ES-I3 (cell line): ENCODE measurements around the gene PEX19.

Source experiments
- H3K36me3 ChIP-seq: 2 replicates; pipeline ENCODE4 v1.6.1; 2013; ENCODE audit warnings: mild to moderate bottlenecking, low read length, control low read depth, moderate library complexity; ENCODE audit not compliant: insufficient read depth
- H3K4me1 ChIP-seq: 2 replicates; pipeline ENCODE4 v1.6.1; 2013; ENCODE audit warnings: mild to moderate bottlenecking, control low read depth, low read length; ENCODE audit not compliant: insufficient read depth
- H3K9ac ChIP-seq: 2 replicates; pipeline ENCODE4 v1.6.1; 2013; ENCODE audit warnings: low read depth, mild to moderate bottlenecking, low read length, moderate library complexity
- H3K9me3 ChIP-seq: 2 replicates; pipeline ENCODE4 v1.6.1; 2013; ENCODE audit warnings: mild to moderate bottlenecking, low read length, moderate library complexity; ENCODE audit not compliant: control insufficient read depth, insufficient read depth

Gene PEX19, protein sequence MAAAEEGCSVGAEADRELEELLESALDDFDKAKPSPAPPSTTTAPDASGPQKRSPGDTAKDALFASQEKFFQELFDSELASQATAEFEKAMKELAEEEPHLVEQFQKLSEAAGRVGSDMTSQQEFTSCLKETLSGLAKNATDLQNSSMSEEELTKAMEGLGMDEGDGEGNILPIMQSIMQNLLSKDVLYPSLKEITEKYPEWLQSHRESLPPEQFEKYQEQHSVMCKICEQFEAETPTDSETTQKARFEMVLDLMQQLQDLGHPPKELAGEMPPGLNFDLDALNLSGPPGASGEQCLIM

DNA sequence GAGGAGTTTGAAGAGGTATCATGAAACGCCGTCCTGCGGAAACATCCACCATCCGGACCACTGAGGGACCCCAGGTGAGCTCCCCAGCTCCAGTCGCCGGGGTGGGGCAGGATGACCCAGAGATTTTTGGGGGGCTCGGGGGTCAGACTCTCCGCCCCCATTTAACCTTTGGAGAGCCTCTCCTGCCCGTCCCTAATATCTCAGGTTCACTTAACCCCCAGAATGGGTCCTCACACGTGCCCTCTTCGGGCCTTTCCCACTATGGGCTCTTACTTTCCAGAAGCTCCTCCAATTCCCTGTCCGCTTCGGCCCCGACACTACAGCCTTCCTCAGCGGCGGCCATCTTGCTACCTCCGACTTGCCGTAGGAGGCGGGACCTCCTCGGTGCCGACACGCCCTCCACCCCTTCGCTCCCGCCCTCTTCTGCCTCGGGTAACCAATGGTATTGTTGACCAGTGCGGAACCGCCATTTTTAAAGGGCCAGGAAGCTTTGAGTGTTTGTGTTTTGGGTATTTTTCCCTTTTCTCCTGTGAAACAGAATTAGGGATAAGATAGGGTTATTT is at the start of gene PEX19:
Gene PEX19, minus strand, starts transcription at position 352 of the 563 bp plus-strand sequence. Its CDS starts 9 bp downstream, at position 343.
- peaks cover 6% of the 10 kb centered on the region for H3K4me1 ChIP-seq
- peak within 1 kb of the TSS; percentile 83 for H3K9ac ChIP-seq
- peaks cover 26% of the 10 kb centered on the region for H3K36me3 ChIP-seq
- no peaks in the 10 kb centered on the region for H3K9me3 ChIP-seq

DNA sequence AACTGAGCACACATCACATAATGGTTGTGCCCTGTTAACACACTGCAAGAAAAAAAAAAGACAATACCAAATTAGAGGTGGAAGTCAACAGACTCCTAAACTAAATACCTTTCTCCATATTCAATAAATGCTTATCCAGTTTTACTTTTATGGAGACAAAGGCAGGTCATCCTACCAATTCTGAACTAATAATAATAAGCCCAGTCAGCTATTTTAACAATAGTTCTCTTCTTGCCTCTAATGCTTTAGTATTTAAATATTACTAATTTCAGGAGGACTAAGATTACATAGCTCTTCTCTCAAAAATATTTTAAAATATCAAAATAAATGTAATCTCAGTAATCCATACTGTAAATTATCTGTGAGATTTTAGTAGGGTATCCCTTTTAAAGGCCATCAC is 47.6 kb upstream of the PEX19 start:
- Histone ChIP-seq H3K4me1 (no peaks in the 10 kb centered on the region), H3K36me3 (peaks cover 39% of the 10 kb centered on the region), H3K9me3 (no peaks in the 10 kb centered on the region), H3K9ac (no peak overlapping the region)

DNA sequence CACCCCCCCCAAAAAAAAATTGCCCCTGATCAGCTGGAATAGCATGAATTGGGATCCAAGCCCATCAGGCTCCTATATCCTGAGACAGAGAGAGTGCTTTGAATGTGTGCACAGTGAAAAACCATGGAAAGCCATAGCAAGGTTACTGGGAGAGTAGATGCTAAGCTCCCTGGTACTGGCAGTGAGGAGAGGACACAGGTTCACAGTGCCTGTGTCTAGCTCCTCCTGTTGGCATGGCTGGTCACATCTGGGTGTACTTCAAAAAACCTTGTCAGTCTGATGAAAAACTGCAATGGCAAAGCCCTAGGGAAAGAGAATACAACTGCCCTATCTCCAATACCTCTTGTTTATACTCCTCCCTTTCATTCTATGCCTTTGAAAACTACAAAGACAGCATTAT is 45.2 kb upstream of the PEX19 start:
- no peak overlapping the region for H3K9ac ChIP-seq
- no peaks in the 10 kb centered on the region for H3K9me3 ChIP-seq
- no peaks in the 10 kb centered on the region for H3K4me1 ChIP-seq
- peaks cover 43% of the 10 kb centered on the region for H3K36me3 ChIP-seq

DNA sequence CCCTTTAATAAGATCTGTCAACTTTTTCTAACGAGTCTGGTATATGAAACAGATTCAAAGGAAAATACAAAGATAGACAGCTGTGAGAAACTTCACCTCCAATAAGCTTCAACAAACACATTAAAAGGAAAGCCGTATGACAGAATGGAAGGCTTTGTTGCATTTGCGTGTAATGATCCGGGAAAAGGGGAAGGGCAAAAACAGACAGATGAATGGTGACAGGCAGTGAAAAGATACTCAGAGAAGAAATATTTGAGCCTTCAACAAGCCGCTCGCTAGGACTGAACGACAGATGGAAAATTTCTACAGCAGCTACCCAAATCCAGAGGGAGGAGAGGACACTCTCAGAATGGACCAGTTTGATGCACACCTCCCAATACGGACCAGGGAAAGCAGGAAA is 43.3 kb upstream of the PEX19 start:
- Histone ChIP-seq H3K9me3 (no peaks in the 10 kb centered on the region), H3K36me3 (peaks cover 37% of the 10 kb centered on the region), H3K4me1 (no peaks in the 10 kb centered on the region), H3K9ac (no peak overlapping the region)

DNA sequence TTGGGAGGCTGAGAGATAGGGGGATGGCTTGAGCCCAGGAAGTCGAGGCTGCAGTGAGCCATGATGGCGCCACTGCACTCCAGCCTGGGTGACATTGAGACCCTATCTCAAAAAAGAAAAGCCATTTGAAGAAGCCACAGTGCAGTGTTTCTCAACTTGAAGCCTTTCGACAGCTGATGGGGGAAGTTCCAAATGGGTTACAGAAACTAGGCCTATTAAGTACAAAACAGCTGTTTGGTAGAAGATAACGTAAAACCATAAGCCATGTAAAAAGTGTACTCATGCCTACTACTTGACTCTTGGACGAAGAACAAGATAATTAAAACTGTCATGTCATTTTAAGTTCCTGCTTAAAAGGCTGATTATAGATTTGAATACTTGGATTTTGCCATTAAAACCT is 41.5 kb upstream of the PEX19 start:
- no peaks in the 10 kb centered on the region for H3K4me1 ChIP-seq
- H3K36me3 ChIP-seq, result peaks cover 31% of the 10 kb centered on the region
- H3K9ac ChIP-seq, result no peak overlapping the region
- H3K9me3 ChIP-seq, result no peaks in the 10 kb centered on the region

DNA sequence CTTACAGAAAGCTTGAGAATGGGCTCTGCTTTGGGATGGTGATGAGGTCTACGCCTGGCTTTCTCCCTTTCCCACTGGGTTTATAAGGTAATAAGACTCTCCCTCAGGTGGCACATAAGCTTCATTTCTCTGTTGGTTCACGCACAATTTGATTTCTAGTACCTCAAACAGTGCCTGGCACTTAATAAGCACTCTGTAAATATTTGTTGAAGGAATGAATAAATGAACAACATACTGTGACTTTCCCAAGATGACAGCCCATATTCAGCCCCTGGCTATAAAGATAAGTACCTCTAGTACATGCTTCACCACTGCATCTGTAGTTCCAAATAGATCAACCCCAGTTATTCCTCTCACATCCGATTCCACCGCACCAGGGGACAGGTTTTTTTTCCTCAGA is 40.3 kb upstream of the PEX19 start:
- peaks cover 31% of the 10 kb centered on the region for H3K36me3 ChIP-seq
- no peaks in the 10 kb centered on the region for H3K4me1 ChIP-seq
- H3K9ac ChIP-seq, result no peak overlapping the region
- H3K9me3 ChIP-seq, result no peaks in the 10 kb centered on the region

DNA sequence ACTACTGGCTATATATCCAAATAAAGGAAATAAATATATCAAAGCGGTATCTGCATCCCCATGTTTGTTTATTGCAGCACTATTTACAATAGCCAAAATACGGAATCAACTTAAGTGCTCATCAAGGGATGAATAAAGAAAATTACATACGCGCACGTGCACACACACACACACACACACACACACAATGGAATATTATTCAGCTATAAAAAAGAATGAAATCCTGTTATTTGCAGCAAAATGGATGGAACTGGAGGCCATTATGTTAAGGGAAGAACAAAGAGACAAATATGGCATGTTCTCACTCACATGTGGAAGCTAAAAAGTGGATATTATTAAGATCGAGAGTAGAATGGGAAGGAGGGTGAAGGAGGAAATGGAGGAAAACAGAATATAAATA is 37.9 kb upstream of the PEX19 start:
- Histone ChIP-seq H3K36me3 (peaks cover 14% of the 10 kb centered on the region), H3K9ac (no peak overlapping the region), H3K4me1 (no peaks in the 10 kb centered on the region), H3K9me3 (no peaks in the 10 kb centered on the region)

DNA sequence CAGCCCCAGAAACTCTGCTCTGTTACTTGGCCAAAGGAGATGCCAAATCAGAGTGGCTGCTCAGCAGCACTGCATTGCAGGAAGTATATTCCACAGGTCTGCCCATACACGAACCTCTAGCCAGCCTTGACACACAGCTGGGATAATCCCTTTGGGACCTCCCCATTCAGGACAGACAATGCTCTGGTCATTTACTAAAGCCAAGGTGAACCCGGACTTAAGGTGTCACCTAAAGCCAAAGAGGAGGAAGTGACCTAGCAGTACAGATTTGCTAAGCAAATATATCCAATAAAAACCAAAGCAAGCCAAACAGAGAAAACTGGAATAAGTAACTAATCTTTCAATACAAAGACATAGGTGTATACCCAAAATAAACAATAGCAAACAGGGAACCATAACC is 30.4 kb upstream of the PEX19 start:
- Histone ChIP-seq H3K4me1 (no peaks in the 10 kb centered on the region), H3K9me3 (no peaks in the 10 kb centered on the region), H3K36me3 (peaks cover 34% of the 10 kb centered on the region)

DNA sequence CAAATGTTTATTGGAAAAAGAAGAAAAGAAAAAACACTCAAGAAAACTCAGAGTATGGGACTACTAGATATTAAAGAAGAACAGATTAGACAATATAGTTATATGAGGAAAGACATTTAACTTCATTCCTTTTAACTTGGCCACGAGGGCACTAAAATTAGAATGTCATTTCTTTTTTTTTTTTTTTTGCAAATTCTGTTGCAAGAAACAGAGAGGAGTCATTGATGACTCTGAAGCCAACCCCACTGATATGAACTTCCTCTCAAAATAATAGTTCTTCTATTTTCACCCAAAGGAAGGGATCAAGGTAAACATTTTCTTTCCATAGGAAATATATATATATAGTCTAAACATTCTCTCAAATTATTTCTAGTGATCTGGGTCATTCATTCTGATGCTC is 24.6 kb upstream of the PEX19 start:
- no peaks in the 10 kb centered on the region for H3K9me3 ChIP-seq
- peaks cover 56% of the 10 kb centered on the region for H3K36me3 ChIP-seq
- H3K4me1 ChIP-seq, result peaks cover 28% of the 10 kb centered on the region
- H3K9ac ChIP-seq, result no peak overlapping the region

More for the DNA sequence above, 30.4 kb upstream of the PEX19 start:
- no peak overlapping the region for H3K9ac ChIP-seq

DNA sequence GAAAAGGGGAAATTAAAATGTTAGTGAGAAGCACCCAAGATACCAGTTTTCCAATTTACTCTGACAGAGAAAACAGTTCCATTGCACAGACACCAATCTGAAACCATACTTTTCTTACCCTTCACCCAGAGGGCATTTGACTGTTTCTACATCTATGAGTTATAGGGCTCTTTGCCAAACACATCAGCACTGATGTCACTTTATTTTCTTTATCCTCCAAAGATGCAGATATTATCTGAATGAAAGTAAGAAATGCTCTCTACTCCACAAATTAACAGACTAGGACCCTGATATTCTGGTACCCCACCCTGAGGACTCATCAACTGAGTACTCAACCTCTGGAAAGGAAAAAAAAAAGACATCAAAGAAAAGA is 24.2 kb upstream of the PEX19 start:
- peaks cover 54% of the 10 kb centered on the region for H3K36me3 ChIP-seq
- H3K9me3 ChIP-seq, result no peaks in the 10 kb centered on the region
- peaks cover 28% of the 10 kb centered on the region for H3K4me1 ChIP-seq
- H3K9ac ChIP-seq, result no peak overlapping the region

DNA sequence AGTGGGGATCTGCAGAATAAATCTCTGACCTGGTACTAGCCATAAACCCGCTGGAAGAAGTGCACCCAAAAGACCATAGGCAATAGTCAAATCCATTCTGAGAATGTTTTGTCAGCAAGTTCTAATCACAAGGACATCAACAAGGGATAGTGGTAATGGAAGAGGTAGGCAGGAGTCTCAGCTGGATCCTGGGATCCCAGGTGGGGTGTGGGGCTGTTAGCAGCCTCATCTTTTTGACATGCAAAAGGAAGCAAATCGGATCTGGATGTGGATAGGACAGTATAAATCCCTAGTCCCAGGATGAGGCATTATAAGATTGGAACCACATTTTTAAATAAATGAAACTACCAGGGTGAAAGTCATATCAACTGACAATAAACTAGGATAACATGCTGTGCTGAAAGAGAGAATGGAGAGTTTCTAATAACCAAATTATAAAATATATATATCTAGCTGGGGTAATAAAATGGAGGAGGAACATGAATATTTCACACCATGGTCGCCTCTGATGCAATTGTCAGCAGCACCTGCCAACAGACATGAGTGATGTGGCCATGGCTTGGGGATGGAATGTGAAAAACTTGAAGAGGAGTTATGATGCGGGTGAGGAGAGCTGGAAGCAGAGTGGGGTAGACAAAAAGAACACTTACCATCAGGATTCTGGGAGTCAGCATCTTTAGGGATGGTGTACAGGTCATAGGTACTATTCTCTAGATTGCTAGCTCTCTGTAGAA is 23.7 kb upstream of the PEX19 start:
- Histone ChIP-seq H3K36me3 (peaks cover 54% of the 10 kb centered on the region), H3K9ac (no peak overlapping the region), H3K9me3 (no peaks in the 10 kb centered on the region), H3K4me1 (peaks cover 28% of the 10 kb centered on the region)

DNA sequence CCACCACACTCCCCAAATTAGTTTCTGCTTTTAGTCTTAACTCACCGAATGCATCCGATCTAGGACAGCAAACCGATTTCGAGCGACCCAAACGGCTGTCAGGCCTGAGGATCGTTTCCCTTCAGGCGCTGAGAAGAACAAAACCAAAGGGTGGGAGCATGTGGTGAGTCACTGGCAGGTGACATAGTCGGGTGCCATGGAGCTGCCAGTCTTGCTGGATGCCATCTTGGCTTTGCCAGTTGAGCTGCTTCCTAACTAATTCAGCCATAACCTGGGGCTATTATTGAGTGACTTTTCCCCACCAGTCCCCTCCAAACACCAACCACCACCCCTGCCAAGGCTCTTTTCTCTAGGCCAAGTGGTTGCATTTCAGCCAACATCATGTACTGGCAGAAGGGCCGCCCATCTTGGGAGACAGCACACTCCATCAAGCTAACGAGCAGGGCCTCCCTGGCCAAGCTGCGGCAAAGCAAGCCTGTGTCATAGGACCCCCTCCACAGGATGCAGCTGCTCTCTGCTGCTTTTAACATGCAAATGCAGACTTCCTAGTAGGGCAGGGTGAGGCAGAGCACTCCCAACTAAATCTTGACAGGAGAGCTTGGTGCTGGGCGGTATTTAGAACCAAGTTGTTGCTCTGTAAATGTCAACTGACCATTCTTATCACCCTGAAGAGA is 22.3 kb upstream of the PEX19 start:
- no peaks in the 10 kb centered on the region for H3K9me3 ChIP-seq
- H3K4me1 ChIP-seq, result peaks cover 28% of the 10 kb centered on the region
- no peak overlapping the region for H3K9ac ChIP-seq
- H3K36me3 ChIP-seq, result peaks cover 45% of the 10 kb centered on the region

DNA sequence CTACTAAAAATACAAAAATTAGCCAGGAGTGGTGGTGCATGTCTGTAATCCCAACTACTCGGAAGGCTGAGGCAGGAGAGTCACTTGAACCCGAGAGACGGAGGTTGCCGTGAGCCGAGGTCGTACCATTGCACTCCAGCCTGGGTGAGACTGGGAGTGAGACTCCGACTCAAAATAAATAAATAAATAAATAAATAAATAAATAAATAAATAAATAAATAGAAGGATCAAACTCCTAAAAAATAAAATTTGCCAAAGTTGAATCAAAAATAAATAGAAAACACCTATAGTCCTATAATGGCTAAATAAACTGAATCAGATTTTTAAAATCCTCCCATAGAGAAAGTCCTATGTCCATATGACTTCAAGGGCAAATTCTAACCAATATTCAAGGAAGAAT is 15.2 kb upstream of the PEX19 start:
- no peaks in the 10 kb centered on the region for H3K9me3 ChIP-seq
- peaks cover 40% of the 10 kb centered on the region for H3K36me3 ChIP-seq
- no peak overlapping the region for H3K9ac ChIP-seq
- H3K4me1 ChIP-seq, result no peaks in the 10 kb centered on the region

DNA sequence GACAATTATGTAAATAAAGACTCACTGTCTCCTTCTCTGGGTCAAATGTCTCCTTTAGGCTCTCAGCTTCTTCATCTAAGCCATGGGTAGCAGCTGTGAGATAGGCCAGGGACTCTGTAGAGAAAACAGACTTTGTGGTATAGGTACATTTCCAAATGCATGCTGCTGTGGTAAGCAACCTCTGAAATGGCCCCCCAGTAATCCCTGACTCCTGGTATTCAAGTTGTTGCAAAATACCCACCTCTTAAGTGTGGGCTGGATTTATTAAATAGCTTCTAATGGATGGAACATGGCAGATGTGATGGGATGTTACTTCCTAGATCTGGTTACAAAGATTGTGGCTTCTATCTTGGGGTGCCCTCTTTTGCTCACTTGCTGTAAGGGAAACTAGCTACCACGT is 11.1 kb upstream of the PEX19 start:
- Histone ChIP-seq H3K4me1 (no peaks in the 10 kb centered on the region), H3K9me3 (no peaks in the 10 kb centered on the region), H3K36me3 (peaks cover 55% of the 10 kb centered on the region), H3K9ac (no peak overlapping the region)
